A673 (cell line): ENCODE results near the gene SH3RF2.
"Not testable (repeated sequence)": the region's sequence is repeated elsewhere in the genome, so short reads cannot be mapped to it uniquely, and the experiment has no call there.

Experiments
- EZH2 ChIP-seq: fragments of 200-600 bp; sonication (generic); IDR thresholded peaks from 2 replicates; pipeline ENCODE4 v1.6.1; 2017; ENCODE audit warnings: borderline replicate concordance, low read depth, mild to moderate bottlenecking, mixed read lengths, antibody characterized with exemption, low read length; ENCODE audit not compliant: poor library complexity, severe bottlenecking
- TF ChIP-seq, protein P1 (sequence below): fragments of 300-800, 200-600 bp; sonication (generic); conservative IDR thresholded peaks from 2 replicates; pipeline ENCODE4 v1.5.1; 2017; ENCODE audit warnings: low read depth, mild to moderate bottlenecking, antibody characterized with exemption, low read length, moderate library complexity, mixed read lengths

DNA sequence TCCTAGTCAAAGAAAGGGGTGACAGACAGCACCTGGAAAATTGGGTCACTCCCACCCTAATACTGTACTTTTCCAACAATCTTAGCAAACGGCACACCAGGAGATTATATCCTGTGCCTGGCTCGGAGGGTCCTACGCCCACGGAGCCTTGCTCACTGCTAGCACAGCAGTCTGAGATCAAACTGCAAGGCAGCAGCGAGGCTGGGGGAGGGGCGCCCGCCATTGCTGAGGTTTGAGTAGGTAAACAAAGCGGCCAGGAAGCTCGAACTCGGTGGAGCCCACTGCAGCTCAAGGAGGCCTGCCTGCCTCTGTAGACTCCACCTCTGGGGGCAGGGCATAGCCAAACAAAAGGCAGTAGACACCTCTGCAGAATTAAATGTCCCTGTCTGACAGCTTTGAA, 45.0 kb upstream of the SH3RF2 start:
- TF ChIP-seq, protein P1, sequence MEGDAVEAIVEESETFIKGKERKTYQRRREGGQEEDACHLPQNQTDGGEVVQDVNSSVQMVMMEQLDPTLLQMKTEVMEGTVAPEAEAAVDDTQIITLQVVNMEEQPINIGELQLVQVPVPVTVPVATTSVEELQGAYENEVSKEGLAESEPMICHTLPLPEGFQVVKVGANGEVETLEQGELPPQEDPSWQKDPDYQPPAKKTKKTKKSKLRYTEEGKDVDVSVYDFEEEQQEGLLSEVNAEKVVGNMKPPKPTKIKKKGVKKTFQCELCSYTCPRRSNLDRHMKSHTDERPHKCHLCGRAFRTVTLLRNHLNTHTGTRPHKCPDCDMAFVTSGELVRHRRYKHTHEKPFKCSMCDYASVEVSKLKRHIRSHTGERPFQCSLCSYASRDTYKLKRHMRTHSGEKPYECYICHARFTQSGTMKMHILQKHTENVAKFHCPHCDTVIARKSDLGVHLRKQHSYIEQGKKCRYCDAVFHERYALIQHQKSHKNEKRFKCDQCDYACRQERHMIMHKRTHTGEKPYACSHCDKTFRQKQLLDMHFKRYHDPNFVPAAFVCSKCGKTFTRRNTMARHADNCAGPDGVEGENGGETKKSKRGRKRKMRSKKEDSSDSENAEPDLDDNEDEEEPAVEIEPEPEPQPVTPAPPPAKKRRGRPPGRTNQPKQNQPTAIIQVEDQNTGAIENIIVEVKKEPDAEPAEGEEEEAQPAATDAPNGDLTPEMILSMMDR, result not testable (repeated sequence)
- not testable (repeated sequence) for TF ChIP-seq EZH2
